ENCODE measurements around the gene CEP95. TPM values are rescaled to one million over a fixed set of nuclear protein-coding genes. Genes with fewer than 3 reads are reported as not detected.
A peak's percentile ranks its signal among the peaks of the same experiment; 100 is the strongest.

Gene CEP95
- total RNA-seq, 1 experiment from 2014 or later = 63.8 TPM

DNA sequence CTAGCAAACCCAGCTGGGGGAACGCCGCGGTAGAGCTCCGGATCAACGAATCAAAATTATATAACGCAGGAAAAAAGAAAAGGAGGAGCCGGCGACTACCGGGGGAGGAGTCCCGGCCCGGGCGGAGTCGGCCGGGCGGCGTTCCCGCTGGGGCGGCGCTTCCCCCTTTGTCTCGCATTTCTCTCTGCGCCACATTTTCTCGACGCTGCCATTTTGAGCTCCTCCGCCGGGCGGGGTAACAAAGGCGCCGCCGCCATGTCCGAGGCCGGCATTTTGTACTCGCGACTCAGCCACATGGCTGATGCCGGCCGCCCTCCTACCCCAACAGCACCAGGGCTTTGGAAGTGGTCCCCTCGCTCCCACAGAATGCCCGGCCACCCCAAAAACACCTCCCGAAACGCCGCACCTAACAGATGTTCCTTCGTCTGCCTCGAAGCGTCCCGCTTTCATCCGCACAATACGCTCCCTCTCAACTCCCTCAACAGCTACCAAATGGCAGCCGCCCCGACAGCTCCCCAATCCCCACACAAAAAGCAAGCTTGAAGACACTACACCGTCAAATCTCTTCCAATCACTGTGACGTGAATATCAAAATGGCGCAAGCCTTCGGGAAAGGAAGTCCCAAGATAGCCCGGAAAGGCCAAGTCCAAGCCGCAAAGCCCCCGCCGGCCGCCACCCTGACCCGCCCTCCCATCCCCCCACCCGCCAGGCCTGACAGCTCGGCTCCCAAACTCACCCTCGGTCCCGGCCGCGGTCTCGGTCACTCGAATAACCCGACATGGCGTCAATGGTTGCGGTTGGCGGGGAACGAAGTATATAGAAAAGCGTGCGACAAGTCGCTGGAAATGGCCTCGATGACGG is 1.2 kb upstream of the CEP95 start (continued):
- TF ChIP-seq, protein P1, sequence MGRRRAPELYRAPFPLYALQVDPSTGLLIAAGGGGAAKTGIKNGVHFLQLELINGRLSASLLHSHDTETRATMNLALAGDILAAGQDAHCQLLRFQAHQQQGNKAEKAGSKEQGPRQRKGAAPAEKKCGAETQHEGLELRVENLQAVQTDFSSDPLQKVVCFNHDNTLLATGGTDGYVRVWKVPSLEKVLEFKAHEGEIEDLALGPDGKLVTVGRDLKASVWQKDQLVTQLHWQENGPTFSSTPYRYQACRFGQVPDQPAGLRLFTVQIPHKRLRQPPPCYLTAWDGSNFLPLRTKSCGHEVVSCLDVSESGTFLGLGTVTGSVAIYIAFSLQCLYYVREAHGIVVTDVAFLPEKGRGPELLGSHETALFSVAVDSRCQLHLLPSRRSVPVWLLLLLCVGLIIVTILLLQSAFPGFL (CRISPR knock-in tag; IDR thresholded peaks at IDR 0.05; ENCODE audit: borderline replicate concordance) = no peak
- TF ChIP-seq TEAD1 (CRISPR knock-in tag; IDR thresholded peaks at IDR 0.05) = no peak
- TF ChIP-seq RORB (CRISPR knock-in tag; IDR thresholded peaks at IDR 0.05) = peak; percentile 49; the same call in 1 of the 2 replicates
- TF ChIP-seq, protein P2, sequence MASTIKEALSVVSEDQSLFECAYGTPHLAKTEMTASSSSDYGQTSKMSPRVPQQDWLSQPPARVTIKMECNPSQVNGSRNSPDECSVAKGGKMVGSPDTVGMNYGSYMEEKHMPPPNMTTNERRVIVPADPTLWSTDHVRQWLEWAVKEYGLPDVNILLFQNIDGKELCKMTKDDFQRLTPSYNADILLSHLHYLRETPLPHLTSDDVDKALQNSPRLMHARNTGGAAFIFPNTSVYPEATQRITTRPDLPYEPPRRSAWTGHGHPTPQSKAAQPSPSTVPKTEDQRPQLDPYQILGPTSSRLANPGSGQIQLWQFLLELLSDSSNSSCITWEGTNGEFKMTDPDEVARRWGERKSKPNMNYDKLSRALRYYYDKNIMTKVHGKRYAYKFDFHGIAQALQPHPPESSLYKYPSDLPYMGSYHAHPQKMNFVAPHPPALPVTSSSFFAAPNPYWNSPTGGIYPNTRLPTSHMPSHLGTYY (CRISPR knock-in tag; IDR thresholded peaks at IDR 0.05) = 0 out of 2 replicates have a peak, but pooled peaks have one; percentile 58
- no peak for TF ChIP-seq JAZF1 (CRISPR knock-in tag; IDR thresholded peaks at IDR 0.05)
- no peak for TF ChIP-seq SOX15 (CRISPR knock-in tag; IDR thresholded peaks at IDR 0.05)
- TF ChIP-seq, protein P3, sequence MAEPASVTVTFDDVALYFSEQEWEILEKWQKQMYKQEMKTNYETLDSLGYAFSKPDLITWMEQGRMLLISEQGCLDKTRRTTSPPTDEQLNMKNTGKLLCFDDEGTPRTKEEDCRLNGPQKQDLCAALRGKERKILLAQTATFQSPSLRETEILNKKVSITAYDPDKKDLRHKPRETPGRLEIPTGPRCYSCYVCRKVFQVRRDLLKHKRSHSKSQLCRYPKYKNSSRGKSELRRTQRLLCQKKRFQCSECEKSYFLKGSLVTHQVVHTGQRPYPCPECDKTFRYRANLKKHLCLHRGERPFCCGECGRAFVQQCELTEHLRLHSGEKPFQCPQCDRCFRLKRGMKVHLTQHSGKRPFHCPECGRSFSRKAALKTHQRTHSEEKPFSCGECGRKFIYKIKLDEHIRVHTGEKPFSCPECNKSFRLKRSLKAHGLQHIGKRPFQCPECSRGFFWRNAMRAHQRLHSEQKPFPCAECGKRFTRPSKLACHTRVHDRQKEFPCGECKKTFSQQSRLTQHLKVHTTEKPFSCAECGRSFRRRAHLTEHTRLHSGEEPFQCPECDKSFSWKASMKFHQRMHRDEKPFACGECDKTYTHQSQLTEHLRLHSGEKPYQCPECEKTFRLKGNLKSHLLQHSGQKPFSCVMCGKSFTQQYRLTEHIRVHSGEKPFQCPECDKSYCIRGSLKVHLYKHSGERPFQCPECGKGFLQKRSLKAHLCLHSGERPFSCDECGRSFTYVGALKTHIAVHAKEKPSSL (CRISPR knock-in tag; conservative IDR thresholded peaks at IDR 0.05) = peak; percentile 64; the same call in 1 of the 2 replicates
- peak; percentile 79; the same call in 1 of the 2 replicates for TF ChIP-seq PRRX2 (CRISPR knock-in tag; IDR thresholded peaks at IDR 0.05)
- TF ChIP-seq FOXJ3 (CRISPR knock-in tag; IDR thresholded peaks at IDR 0.05; ENCODE audit: borderline replicate concordance) = no peak
- TF ChIP-seq CREM (CRISPR knock-in tag; IDR thresholded peaks at IDR 0.05) = peak; percentile 42; the same call in 1 of the 2 replicates
- no peak for TF ChIP-seq ZNF232 (CRISPR knock-in tag; IDR thresholded peaks at IDR 0.05)
- peak; percentile 68; the same call in 1 of the 2 replicates for TF ChIP-seq ZNF671 (CRISPR knock-in tag; IDR thresholded peaks at IDR 0.05)
- TF ChIP-seq, protein P4, sequence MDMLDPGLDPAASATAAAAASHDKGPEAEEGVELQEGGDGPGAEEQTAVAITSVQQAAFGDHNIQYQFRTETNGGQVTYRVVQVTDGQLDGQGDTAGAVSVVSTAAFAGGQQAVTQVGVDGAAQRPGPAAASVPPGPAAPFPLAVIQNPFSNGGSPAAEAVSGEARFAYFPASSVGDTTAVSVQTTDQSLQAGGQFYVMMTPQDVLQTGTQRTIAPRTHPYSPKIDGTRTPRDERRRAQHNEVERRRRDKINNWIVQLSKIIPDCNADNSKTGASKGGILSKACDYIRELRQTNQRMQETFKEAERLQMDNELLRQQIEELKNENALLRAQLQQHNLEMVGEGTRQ (CRISPR knock-in tag; IDR thresholded peaks at IDR 0.05) = 0 out of 2 replicates have a peak, but pooled peaks have one; percentile 19
- TF ChIP-seq MYBL2 (CRISPR knock-in tag; IDR thresholded peaks at IDR 0.05) = no peak
- TF ChIP-seq, protein P5, sequence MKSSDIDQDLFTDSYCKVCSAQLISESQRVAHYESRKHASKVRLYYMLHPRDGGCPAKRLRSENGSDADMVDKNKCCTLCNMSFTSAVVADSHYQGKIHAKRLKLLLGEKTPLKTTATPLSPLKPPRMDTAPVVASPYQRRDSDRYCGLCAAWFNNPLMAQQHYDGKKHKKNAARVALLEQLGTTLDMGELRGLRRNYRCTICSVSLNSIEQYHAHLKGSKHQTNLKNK (CRISPR knock-in tag; IDR thresholded peaks at IDR 0.05) = no peak; the same call in 1 of the 2 replicates
- TF ChIP-seq, protein P6, sequence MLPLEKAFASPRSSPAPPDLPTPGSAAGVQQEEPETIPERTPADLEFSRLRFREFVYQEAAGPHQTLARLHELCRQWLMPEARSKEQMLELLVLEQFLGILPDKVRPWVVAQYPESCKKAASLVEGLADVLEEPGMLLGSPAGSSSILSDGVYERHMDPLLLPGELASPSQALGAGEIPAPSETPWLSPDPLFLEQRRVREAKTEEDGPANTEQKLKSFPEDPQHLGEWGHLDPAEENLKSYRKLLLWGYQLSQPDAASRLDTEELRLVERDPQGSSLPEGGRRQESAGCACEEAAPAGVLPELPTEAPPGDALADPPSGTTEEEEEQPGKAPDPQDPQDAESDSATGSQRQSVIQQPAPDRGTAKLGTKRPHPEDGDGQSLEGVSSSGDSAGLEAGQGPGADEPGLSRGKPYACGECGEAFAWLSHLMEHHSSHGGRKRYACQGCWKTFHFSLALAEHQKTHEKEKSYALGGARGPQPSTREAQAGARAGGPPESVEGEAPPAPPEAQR (CRISPR knock-in tag; IDR thresholded peaks at IDR 0.05) = no peak
- TF ChIP-seq ETV6 (CRISPR knock-in tag; IDR thresholded peaks at IDR 0.05) = no peak
- no peak for TF ChIP-seq ZNF396 (CRISPR knock-in tag; IDR thresholded peaks at IDR 0.05; ENCODE audit: borderline replicate concordance)
- TF ChIP-seq, protein P7, sequence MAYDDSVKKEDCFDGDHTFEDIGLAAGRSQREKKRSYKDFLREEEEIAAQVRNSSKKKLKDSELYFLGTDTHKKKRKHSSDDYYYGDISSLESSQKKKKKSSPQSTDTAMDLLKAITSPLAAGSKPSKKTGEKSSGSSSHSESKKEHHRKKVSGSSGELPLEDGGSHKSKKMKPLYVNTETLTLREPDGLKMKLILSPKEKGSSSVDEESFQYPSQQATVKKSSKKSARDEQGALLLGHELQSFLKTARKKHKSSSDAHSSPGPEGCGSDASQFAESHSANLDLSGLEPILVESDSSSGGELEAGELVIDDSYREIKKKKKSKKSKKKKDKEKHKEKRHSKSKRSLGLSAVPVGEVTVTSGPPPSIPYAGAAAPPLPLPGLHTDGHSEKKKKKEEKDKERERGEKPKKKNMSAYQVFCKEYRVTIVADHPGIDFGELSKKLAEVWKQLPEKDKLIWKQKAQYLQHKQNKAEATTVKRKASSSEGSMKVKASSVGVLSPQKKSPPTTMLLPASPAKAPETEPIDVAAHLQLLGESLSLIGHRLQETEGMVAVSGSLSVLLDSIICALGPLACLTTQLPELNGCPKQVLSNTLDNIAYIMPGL (CRISPR knock-in tag; IDR thresholded peaks at IDR 0.05) = 0 out of 2 replicates have a peak, but pooled peaks have one; percentile 19
- no peak for TF ChIP-seq OVOL2 (CRISPR knock-in tag; IDR thresholded peaks at IDR 0.05; ENCODE audit: borderline replicate concordance)
- TF ChIP-seq, protein P8, sequence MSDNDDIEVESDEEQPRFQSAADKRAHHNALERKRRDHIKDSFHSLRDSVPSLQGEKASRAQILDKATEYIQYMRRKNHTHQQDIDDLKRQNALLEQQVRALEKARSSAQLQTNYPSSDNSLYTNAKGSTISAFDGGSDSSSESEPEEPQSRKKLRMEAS (CRISPR knock-in tag; IDR thresholded peaks at IDR 0.05) = peak; percentile 76; the same call in 1 of the 2 replicates
- no peak for TF ChIP-seq ZNF219 (CRISPR knock-in tag; IDR thresholded peaks at IDR 0.05; ENCODE audit: borderline replicate concordance)
- TF ChIP-seq, protein P9, sequence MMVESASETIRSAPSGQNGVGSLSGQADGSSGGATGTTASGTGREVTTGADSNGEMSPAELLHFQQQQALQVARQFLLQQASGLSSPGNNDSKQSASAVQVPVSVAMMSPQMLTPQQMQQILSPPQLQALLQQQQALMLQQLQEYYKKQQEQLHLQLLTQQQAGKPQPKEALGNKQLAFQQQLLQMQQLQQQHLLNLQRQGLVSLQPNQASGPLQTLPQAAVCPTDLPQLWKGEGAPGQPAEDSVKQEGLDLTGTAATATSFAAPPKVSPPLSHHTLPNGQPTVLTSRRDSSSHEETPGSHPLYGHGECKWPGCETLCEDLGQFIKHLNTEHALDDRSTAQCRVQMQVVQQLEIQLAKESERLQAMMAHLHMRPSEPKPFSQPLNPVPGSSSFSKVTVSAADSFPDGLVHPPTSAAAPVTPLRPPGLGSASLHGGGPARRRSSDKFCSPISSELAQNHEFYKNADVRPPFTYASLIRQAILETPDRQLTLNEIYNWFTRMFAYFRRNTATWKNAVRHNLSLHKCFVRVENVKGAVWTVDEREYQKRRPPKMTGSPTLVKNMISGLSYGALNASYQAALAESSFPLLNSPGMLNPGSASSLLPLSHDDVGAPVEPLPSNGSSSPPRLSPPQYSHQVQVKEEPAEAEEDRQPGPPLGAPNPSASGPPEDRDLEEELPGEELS (CRISPR knock-in tag; IDR thresholded peaks at IDR 0.05) = no peak
- peak; percentile 88 for TF ChIP-seq NFATC4 (CRISPR knock-in tag; IDR thresholded peaks at IDR 0.05)
- no peak for TF ChIP-seq NFE2L1 (CRISPR knock-in tag; IDR thresholded peaks at IDR 0.05)
- peak; percentile 22; the same call in 1 of the 2 replicates for TF ChIP-seq HMGA2 (CRISPR knock-in tag; IDR thresholded peaks at IDR 0.05)
- peak; percentile 46; the same call in 1 of the 2 replicates for TF ChIP-seq FOXK1 (CRISPR knock-in tag; IDR thresholded peaks at IDR 0.05)
- TF ChIP-seq NR2C2 (CRISPR knock-in tag; IDR thresholded peaks at IDR 0.05) = no peak

Data from WTC11 (cell line).